ENCODE measurements around the gene PHF5A.

DNA sequence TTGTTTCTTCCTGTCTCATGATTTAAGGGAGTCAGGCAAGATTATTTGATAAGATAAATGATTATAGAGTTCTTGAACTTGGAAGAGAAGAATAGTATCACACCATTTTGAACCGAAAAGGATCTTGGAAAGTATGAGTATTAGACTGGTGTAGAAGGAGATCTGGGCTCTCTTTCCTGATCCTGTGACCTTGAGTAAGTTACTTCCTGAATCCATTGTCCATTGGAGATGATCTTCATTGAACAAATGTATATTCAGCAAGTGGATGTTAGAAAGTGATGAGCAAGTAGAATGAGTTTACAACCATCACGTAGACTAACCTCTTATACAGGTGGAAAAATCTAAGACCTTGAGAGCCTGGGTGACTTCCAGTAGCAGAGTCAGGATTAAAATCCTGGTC is 2.4 kb upstream of the PHF5A start:
- TF ChIP-seq ZNF24 (IDR thresholded peaks at IDR 0.05) (no peak), POLR2A (IDR thresholded peaks at IDR 0.05; ENCODE audit: low read depth, low read length) (no peak), SP1 (IDR thresholded peaks at IDR 0.05; ENCODE audit: low read depth, low read length) (no peak), EZH2 (IDR thresholded peaks at IDR 0.05; ENCODE audit: borderline replicate concordance, control insufficient read depth, low read depth, low read length) (no peak), TAF1 (IDR thresholded peaks at IDR 0.05; ENCODE audit: borderline replicate concordance, low read depth, low read length) (no peak), EP300 (IDR thresholded peaks at IDR 0.05; ENCODE audit: borderline replicate concordance in 1 of 2, control insufficient read depth in 1 of 2, low read depth in 2 of 2, low read length in 2 of 2) (no peak), YY1 (IDR thresholded peaks at IDR 0.05; ENCODE audit: low read depth, low read length) (no peak)
- TF ChIP-seq, protein P1, sequence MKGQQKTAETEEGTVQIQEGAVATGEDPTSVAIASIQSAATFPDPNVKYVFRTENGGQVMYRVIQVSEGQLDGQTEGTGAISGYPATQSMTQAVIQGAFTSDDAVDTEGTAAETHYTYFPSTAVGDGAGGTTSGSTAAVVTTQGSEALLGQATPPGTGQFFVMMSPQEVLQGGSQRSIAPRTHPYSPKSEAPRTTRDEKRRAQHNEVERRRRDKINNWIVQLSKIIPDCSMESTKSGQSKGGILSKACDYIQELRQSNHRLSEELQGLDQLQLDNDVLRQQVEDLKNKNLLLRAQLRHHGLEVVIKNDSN (IDR thresholded peaks at IDR 0.05; ENCODE audit: borderline replicate concordance, extremely low read length, insufficient read depth, low read depth, low read length) = no peak
- TF ChIP-seq, protein P2, sequence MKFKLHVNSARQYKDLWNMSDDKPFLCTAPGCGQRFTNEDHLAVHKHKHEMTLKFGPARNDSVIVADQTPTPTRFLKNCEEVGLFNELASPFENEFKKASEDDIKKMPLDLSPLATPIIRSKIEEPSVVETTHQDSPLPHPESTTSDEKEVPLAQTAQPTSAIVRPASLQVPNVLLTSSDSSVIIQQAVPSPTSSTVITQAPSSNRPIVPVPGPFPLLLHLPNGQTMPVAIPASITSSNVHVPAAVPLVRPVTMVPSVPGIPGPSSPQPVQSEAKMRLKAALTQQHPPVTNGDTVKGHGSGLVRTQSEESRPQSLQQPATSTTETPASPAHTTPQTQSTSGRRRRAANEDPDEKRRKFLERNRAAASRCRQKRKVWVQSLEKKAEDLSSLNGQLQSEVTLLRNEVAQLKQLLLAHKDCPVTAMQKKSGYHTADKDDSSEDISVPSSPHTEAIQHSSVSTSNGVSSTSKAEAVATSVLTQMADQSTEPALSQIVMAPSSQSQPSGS (IDR thresholded peaks at IDR 0.05; ENCODE audit: low read length) = no peak
